ENCODE data around the gene TFIP11.

DNA sequence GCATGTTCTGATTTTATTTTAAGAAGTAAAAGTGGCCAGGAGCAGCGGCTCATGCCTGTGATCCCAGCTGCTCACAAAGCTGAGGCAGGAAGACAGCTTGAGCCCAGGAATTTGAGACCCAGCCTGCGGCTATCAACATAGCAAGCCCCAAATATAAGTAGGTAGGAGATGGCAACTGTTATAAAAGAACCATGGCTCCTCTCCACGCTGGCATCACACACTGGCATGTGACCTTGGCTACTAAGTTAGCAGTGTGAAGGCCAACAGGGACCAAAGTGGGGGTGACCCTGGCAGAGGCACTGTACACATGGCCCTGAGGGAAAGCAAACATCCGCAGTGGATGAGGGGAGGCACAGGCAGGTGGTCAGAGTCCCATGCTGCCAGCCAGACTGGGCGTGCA, 44.6 kb upstream of the TFIP11 start:
- TF ChIP-seq, protein P1, sequence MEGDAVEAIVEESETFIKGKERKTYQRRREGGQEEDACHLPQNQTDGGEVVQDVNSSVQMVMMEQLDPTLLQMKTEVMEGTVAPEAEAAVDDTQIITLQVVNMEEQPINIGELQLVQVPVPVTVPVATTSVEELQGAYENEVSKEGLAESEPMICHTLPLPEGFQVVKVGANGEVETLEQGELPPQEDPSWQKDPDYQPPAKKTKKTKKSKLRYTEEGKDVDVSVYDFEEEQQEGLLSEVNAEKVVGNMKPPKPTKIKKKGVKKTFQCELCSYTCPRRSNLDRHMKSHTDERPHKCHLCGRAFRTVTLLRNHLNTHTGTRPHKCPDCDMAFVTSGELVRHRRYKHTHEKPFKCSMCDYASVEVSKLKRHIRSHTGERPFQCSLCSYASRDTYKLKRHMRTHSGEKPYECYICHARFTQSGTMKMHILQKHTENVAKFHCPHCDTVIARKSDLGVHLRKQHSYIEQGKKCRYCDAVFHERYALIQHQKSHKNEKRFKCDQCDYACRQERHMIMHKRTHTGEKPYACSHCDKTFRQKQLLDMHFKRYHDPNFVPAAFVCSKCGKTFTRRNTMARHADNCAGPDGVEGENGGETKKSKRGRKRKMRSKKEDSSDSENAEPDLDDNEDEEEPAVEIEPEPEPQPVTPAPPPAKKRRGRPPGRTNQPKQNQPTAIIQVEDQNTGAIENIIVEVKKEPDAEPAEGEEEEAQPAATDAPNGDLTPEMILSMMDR (IDR thresholded peaks at IDR 0.05), result no peak
- TF ChIP-seq EZH2 (IDR thresholded peaks at IDR 0.05; ENCODE audit: borderline replicate concordance, insufficient read depth, low read depth, low read length, poor library complexity, severe bottlenecking), result no peak

Data from B cell (primary cell).